GM11168 (cell line): ENCODE measurements around the gene LRMDA.

Source experiments
- in situ Hi-C: fragments of 300-500 bp; cut with MboI; formaldehyde crosslinking; loops from one replicate; pipeline ENCODE4 v1.12.0; 2022; ENCODE audit warnings: low sequenced_read_pairs; ENCODE audit not compliant: unreplicated experiment

LRMDA gene

GRCh38 chr10:75679536-75679935, 248.1 kb downstream of the LRMDA start:
- in situ Hi-C loops: no loop called here

DNA sequence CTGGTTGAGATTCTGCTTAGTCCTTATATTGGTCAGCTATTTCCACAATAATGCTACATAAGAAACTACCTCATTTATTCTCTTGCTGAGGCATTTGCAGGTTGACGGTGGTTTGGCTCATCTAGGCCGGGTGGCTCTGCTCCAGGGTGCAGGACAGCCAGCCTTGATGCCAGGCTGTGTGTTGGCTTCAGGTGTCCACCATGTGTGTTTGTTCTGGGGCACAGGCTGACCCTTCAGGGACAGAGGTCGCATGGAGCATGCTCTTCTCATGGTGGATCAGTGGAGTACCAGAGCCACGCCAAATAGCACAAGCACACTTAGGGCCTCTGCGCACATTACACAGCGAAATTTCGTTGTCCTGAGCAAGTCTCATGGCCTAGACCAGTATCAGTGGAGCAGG, 249.9 kb downstream of the LRMDA start:
- in situ Hi-C loops: no loop called here

GRCh38 chr10:75682649-75683557, 251.5 kb downstream of the LRMDA start:
- in situ Hi-C loops: no loop called here

GRCh38 chr10:75685187-75685586, 253.8 kb downstream of the LRMDA start:
- in situ Hi-C loops: no loop called here

DNA sequence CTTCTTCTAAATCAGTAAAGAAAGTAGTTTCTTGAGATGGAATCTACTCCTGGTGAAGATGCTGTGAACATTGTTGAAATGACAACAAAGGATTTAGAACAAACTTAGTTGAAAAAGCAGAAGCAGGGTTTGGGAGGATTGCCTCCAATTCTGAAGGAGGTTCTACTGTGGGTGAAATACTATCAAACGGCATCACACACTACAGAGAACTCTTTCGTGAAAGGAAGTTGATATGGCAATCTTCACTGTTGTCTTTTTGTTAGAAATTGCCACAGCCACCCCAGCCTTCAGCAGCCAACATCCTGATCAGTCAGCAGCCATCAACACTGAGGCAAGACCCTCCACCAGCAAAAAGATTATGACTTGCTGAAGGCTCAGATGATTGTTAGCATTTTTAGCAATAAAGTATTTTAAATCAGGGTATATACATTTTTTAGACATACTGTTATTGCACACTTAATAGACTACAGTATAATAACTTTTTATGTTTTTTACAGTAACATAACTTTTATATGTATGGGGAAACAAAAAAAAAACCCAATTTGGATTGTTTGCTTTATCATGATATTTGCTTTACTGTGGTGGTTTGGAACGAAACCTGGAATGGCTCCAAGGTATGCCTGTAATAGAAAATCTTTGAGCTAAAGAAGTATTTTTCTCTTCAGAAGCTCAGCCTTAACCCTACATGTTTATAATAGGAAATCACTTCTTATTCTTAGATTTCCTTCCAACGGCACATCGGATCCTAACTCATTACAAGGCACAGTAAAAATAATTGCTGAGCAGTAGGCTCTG, 257.3 kb downstream of the LRMDA start:
- in situ Hi-C loops: no loop called here

- in situ Hi-C loops: no loop called here
Observed at GRCh38 chr10:75693489-75693888, 262.1 kb downstream of the LRMDA start.

GRCh38 chr10:75694269-75694668, 262.8 kb downstream of the LRMDA start:
- in situ Hi-C loops: no loop called here

GRCh38 chr10:75694790-75695189, 263.4 kb downstream of the LRMDA start:
- in situ Hi-C loops: no loop called here

DNA sequence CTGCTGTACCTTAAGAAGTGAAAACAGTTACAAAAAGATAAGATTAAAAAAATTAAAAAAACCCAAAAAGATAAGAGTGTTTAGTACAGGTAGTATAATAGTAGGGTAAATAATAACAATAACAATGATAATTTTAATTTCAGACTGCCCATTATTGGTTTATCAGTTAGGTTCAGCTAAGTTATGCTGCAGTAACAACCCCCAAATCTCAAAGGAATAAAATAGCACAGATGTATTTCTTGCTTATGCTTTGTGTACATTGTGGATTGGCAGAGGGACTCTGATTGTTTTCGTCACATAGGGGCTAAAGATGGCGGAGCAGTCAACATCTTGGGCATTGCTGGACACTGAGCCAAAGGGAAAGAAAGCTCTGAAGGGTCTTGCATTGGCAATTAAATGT, 264.6 kb downstream of the LRMDA start:
- in situ Hi-C loops: no loop called here

DNA sequence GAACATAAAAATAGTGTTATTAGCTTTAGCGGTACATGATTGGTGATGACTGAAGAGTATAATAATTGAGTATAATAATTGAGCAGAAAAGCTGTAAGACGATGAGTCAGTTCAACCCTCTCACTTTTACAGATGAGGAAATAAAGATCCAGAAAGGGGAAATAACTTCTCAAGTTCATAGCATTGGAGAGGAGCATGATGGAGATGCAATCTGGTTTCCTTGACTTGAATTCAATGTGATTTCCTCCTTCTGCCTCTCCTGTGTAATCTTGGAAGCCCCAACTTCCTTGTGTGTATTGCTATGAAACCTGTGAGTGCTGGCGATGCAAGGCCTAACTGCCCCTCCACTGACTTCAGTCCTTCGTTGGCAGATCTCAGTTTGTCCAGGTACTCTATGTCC, 265.1 kb downstream of the LRMDA start:
- in situ Hi-C loops: no loop called here

DNA sequence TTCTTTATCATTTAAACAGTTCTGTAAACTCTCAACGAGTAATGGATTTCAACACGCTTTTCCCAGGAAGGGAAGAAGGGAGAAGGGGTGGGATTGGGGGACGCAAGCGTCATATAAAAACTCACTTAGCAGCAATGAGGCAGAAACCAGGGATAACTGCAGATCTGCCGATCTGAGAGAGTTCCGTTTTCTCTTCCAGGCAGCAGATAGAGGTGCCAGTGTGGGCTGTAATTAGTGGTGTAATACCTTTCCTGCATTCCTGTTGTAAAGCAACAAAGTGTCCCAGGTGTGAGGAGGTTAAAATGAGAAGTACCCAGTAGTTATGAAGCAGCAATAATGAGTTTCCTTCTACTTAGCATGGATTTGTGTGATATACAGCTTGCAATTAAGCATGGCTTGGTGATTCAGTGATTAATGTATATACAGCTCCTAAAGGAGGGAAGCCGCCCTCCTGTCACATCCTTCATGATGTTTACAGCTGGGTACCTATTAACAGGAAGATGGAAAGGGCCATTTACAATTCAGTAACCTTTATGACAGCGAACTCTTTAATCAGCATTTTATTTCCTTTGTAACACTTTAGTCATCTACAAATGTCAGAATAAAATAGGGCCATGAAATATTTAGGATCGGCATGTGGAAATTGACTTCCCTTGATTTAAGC, 271.9 kb downstream of the LRMDA start:
- in situ Hi-C loops: no loop called here

GRCh38 chr10:75705426-75705825, 274.0 kb downstream of the LRMDA start:
- in situ Hi-C loops: no loop called here

DNA sequence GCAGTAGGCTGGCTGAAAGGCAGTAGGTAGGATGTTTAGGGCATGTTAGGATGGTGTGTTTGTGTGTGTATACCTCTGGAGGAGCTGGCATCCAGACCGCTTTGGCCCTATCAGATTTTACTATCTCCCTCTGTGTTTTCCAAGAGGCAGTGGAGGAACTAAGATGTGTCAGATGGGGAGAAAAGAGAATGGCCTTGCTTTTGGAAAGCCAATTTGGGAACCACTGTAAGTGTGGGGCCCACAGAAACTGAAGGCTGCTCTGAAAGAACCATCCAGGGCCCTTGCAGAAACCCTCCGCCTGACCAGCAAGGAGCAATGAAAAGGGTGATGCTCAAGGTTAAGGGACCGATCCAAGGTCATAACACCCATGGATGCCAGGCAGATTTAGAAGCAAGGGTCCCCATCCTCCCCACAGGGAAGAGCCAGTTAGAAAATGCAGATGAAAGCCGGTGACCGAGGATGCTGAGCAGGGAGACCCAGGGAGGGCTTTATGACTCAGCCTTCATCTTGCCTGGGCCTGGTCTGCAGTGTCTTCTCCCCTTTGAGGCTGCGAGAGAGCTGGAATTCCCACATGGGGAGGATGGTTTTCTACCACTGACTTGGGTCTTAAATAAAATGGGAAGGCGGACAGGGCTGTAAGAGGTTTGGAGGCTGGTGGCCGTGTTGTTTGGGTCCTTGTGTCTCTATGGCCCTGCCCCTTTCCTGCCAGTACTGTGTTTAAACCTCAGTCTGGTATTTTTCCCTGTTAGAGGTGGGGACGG, 275.8 kb downstream of the LRMDA start:
- in situ Hi-C loops: no loop called here

DNA sequence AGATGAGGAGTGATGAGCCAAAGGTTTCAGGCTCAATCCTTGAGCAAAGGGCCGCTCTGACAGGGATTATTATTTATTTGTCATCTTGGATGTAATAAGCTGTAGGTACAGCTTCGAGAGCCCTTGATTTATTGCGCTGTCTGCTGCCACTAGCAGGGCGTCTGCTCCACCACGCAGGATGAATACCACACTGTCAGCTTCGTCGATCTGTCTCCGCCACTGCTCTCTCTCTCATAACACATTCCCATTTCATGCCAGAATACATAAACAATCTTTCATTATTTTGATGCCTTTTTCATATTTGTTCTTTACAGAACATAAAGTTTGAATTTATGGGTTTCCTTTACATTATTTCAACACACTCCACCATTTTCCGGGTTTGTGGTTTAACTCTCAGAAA, 276.6 kb downstream of the LRMDA start:
- in situ Hi-C loops: no loop called here

DNA sequence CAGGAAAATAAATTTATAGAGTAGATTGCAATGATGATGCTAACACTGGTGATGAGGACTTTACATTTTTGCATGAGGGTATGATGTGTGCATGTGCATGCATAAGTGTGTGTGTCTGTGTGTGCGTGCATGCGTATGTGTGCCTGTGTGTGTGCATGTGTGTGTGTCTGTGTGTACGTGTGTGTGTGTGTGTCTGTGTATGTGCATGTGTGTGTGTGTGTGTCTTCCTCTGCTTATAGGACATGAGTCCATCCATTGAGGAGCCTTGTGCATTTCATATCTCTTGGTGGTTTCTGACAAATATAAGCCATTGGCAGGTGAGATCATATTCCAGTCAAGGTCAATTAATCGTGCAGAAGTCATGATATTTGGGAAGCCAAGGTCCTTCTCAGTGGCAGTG, 277.8 kb downstream of the LRMDA start:
- in situ Hi-C loops: no loop called here

- in situ Hi-C loops: no loop called here
Observed at GRCh38 chr10:75709811-75710210, 278.4 kb downstream of the LRMDA start.

DNA sequence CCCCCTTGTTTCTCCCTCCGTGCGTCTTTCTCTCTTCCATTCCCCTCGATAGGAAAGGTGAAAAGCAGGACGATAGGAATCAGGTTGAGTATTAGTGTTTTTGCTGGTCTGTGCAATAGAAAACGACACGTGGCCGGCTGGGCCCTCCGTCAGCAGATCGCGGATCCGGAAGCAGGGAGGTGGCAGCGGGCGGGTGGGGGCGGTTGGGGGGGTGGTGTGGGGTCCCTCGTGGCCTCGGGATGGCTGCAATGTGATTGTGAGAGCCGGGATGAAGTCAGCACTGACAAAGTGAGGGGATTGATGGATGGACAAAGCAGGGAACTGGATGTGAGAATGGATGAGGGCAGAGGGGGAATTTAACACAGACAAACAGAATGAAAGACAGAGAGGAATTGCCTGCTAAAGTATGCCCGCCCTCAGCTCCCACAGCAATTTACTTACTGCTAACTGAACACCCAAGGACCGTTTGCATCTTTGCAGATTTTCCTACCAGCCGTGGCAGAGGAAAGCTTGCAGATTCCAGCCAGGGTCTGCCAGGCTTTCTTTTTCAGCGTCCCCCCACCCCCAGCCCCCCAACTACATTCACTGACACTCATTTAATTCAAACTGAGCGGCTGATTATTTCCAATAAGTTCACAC, 280.9 kb downstream of the LRMDA start:
- in situ Hi-C loops: no loop called here

DNA sequence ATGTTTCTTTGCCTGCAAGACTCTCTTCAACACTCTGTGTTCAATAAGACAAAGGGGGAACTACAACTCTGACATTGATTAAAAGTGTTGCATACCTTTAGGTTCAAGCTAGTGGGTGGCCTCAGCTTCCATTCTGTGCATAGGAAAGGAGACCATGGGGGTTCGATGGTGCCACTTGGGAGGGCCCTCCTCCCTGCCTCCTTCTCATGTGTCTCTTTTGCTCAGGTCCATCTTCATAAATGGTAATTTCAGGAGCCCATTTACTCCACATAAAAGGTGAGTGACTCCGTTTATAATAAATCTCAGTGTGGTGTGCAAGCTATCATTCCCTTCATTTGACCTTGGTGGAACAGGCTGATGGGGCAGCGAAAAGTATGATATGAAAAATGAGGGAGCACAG, 285.1 kb downstream of the LRMDA start:
- in situ Hi-C loops: no loop called here

GRCh38 chr10:75717126-75717916, 285.9 kb downstream of the LRMDA start:
- in situ Hi-C loops: no loop called here
